GM21447 (cell line): ENCODE measurements around the gene GHR.

Source experiments
- ATAC-seq: cut with Tn5 transposase; IDR thresholded peaks from one replicate; pipeline ENCODE4 v1.9.1; 2021; ENCODE audit not compliant: unreplicated experiment

GHR gene

DNA sequence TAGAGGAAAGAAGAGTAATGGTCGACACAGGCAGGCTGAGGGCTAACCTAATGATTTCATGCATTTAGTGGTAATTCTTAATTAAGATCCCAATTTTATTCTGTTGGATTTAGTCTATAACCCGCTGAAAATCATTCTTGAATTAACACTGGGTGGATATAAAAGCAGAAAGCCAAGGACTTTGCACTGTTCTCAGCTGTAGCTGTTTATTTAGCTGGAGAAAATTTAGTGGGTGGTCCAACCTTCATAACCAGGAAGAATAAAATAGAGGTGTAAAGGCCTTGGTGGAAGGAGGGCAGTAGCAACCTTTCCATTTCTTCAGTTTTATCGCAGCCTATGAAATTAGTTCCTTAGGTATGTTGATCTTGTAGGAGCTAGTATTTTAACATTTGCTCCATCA, 92.3 kb downstream of the GHR start:
- ATAC-seq: no peak

- no peak for ATAC-seq
Observed at GRCh38 chr5:42516282-42517042, 93.2 kb downstream of the GHR start.

GRCh38 chr5:42517164-42517563, 93.9 kb downstream of the GHR start:
- ATAC-seq: no peak

DNA sequence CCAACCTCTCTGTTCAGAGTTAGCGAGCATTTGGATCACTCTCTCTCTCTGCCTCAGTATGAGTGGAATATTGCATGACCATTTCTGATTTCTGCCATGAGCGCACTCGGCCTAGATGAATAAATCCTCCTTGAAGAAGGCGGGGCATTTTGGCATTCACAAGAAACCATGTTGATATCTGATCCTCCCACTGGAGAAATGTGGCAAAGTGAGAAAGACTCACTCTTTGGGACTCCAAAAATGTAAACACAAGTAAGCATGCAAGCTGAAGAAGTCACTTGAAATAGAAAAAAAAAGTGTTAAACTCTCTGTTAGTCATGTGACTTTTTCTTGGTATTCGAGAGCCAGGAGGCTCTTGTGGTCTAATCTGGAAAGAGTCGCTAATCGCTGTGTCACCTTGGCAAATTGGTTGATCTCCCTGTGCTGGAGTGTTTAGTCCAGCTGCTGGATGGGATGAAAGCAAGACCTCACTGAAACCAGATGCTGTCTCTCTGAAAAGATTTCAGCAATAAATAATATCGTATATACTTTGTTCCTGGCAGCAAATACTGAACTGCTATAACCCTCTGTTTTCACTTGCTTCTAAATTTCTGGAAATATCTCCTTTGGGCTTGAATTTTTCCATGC, 95.5 kb downstream of the GHR start:
- no peak for ATAC-seq

- no peak for ATAC-seq
Observed at GRCh38 chr5:42520203-42520602, 97.0 kb downstream of the GHR start.

DNA sequence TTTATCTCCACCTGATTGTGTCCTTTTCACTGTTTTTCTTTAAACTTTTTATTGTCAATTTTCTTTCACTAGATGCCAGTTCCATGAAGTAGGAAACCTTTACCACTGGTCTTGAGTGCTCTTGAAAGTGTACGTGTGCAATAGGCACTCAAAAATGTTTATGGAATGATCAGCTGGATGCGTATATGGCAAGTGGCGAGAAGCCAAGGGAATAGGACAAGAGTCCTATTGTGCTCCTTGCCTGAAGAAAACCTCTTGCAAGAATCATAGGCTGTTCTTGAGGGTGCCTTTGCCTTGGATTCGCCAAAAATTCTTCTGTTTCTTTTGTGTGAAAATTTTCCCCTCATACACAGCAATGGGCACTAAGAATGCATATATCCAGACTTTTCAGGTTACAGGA, 97.7 kb downstream of the GHR start:
- no peak for ATAC-seq

DNA sequence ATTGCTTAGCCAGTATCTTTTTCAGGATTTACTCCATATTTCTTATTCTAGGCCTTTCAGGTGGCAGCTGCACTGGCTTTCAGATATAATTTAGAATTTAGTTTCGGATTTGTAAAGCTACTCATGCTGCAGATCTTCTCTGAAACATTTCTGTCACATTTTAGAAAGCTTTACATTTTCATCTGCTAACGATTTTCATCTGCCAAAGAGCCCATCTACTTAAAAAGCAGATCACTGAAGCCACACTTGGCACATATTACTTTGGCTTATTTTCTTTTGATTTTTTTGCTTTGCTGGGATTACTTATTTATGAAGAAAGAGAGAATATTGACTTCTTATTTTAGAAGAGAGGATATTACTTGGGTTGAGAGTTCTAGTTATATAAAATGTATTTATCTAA, 98.2 kb downstream of the GHR start:
- ATAC-seq: no peak

DNA sequence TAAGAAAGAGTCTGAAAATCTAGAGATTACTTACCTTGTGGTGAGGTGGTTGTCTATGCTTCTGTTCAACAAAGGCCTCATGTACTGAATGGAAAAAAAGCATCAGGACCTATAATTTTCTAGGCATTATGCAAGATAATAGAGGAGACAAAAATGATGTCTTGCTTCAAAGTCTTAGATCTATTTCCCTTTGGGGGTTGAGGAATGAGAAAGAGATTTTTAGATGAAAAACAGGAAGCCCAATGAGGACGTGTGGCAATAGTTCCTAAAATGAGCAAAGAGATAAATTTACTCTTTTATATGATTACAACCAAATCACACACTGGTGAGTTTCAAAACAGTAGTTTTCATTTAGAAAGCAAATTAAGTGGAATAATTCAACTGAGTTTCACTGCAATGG, 99.5 kb downstream of the GHR start:
- ATAC-seq: no peak

GRCh38 chr5:42526179-42526578, 102.9 kb downstream of the GHR start:
- no peak for ATAC-seq

- no peak for ATAC-seq
Observed at GRCh38 chr5:42531611-42532010, 108.4 kb downstream of the GHR start.

DNA sequence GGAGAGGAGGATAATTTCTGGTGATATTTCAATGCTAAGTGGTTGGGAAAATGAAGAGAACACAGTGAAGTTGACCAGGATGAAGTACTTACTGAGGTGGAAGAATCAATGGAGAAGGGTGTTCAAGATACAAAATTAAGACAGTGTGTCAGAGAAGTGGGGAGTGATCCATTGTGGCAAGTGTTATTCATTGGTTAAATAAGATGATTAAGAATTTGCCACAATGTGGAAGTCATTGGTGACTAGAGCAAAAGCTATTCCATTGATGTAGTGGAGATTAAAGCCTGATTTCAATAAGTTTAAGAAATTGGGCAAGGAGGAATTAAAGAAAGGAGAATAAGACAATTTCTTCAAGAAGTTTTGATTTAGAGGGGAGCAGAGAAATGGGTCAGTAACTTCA, 118.9 kb downstream of the GHR start:
- no peak for ATAC-seq

- ATAC-seq: no peak
Observed at GRCh38 chr5:42543774-42544173, 120.5 kb downstream of the GHR start.

DNA sequence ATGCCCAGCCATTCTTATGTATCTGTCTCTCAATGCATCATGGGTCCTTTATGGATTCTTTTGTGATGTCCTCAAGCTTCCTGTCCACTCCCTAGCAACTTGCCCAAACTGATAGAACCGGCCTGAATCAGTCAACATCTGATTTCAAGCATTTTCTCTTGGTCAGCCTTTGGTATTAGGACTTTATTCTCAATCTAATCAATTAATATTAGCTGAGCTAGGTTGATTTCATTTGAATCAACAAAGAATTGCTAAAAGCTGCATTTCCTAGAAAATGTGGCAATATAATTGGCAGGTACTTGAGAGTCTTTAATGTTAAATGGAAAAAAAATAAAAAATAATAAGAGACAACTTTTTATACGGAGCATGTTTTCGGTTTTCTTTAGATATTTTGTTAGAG, 121.8 kb downstream of the GHR start:
- ATAC-seq: no peak

- no peak for ATAC-seq
Observed at GRCh38 chr5:42547141-42547540, 123.9 kb downstream of the GHR start.

- ATAC-seq: no peak
Observed at GRCh38 chr5:42547894-42548293, 124.7 kb downstream of the GHR start.

DNA sequence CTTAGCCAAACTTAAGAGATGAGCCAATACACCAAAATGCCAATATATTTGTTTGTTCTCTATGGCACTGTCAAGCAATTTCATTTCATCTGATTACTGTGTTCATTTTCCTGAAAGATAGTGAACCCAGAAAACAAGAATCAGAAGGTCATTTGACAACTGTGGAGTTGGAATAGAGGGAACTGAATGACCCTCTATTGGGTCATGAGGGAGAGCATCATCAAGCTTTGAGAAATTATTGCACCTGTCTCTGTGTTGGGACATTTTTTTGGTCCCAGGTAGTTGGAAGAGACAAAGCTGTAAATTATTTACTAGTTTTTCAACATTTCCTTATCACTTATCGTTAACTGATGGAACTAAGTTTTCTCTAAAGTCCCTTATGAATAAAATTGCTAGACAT, 129.4 kb downstream of the GHR start:
- ATAC-seq: no peak

- ATAC-seq: no peak
Observed at GRCh38 chr5:42553461-42553860, 130.2 kb downstream of the GHR start.

DNA sequence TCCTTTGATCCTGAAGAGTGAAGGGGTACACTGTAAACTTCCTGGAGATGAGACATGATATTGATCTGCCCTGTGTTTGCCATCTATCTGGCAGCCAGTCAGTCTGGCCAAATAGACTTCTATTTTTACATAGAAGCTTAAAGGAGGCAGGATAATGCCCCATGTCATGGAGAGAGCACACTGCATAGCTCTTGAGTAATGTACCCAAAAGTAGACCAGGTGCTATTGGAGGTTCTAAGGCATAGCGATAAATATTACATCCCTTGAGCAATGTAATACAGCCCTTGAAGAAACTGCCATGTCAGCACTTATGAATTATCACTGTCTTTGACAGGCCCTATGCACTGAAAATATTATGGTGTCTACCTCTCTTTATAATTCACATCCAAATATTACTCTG, 131.8 kb downstream of the GHR start:
- ATAC-seq: no peak

DNA sequence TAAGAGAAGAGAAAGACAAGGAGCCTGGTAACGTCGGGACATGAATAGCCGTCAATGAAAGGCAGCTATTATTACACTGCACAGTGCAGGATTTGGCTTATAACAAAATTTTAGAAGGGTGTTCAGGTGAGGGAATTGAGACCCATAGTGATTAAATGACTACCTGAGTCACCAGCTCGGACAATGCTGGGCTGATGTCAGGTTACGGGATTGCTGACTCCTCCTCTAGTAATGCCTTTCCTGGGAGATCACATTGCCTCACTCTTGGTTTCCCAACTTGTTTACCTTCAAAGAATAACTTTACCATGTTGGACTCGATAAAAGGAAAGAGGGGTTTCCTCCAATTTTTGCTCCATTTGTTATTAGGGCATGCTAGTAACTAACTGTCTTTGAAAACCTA, 132.6 kb downstream of the GHR start:
- ATAC-seq: no peak

- no peak for ATAC-seq
Observed at GRCh38 chr5:42557689-42558088, 134.4 kb downstream of the GHR start.

- ATAC-seq: no peak
Observed at GRCh38 chr5:42561656-42562055, 138.4 kb downstream of the GHR start.

- ATAC-seq: no peak
Observed at GRCh38 chr5:42564689-42565356, 141.6 kb downstream of the GHR start.
